ENCODE data around the gene ELMOD3.

Gene ELMOD3

DNA sequence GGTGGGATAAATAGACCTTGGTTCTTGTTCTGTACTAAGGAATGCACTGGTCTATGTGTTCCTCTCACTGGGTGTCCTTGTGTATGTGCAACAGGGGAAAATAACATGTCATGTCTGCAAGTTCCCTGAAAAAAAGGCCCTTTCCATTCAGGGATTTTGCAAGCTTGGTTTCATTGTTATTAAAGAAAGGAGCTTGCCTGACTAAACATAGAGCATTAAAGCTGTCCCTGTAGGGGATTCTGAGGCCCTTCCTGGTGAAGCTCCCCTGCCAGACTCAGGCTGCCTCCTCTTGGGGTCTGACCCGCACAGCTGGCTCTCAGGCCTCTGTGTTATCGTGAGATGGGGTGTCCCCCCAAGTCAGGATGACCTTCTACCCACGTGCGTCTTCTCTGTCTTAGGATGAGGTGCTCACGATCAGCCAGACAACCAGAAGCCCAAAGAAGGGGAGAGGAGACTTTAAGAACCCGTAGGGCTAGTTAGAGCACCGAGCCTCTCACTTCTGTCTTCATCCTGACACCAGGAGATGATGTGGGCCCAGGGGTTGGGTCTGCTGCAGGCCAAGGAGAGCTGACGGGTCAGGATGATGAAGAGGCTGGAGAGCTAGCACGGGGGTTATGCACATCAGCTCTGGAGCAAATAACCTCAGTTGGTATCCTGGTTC, 34.4 kb downstream of the ELMOD3 start:
- Histone ChIP-seq H3K36me3 (replicated peaks; ENCODE audit: insufficient read depth, low read length) (no peaks in the 10 kb centered on the region), H3K27me3 (replicated peaks; ENCODE audit: insufficient read depth, low read length) (no peaks in the 10 kb centered on the region), H3K27ac (ENCODE audit: low read length) (no peak overlapping the region), H3K4me3 (ENCODE audit: low read length) (no peak overlapping the region), H3K9me3 (replicated peaks; ENCODE audit: insufficient read depth, low read length) (no peaks in the 10 kb centered on the region), H2AFZ (ENCODE audit: low read length) (no peak overlapping the region), H4K20me1 (ENCODE audit: insufficient read depth, low read length) (no peaks in the 10 kb centered on the region), H3K79me2 (ENCODE audit: low read length) (no peaks in the 10 kb centered on the region), H3K9me2 (replicated peaks; ENCODE audit: insufficient read depth, low read length) (no peaks in the 10 kb centered on the region), H3K4me2 (ENCODE audit: low read depth, low read length) (no peak overlapping the region), H3K9ac (ENCODE audit: low read length) (no peak overlapping the region), H3F3A (ENCODE audit: insufficient read depth, low read length) (no peaks in the 10 kb centered on the region), H3K4me1 (ENCODE audit: low read length) (no peaks in the 10 kb centered on the region)
- TF ChIP-seq CTCF (IDR thresholded peaks at IDR 0.05; ENCODE audit: low read length) (no peak), EZH2 (optimal IDR thresholded peaks at IDR 0.05; ENCODE audit: low read depth, low read length) (no peak), EZH2phosphoT487 (IDR thresholded peaks at IDR 0.05; ENCODE audit: low read length) (no peak)
- DNase-seq, result no peak

DNA sequence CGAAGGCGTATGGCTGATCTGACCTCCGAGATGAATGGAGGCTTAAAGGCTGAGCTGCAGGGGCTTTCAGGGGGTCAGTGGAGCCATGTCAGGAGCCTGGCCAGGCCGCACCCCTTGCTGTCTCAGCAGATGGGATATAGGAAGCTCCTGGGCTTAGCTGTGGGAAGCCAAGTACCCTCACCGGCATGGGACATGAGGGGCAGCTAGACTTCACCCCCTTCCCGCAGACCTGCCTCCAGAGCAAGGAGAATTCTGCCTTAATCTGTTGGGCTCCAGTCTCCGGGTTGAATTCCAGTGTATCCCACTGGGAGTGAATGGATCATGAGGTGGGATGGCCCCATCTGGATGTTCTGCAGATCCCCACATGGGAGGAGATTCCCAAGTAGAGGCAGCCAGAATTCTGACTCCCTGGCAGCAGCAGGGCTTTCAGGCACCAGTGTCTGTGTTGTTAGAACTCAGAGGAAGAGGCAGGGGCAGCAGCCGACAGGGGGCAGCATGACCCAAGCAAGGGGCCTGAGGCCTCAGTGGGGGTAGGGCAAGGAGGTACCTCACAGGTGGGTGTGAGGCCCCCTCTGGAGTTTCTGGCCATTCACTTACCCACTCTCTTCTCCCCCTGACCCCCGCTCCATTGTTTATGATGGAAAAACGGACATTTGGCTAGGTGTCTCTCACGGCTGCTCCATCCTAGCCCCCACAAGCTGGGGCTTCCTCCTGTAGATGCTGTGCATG, 36.5 kb downstream of the ELMOD3 start:
- no peaks in the 10 kb centered on the region for H4K20me1 ChIP-seq (ENCODE audit: insufficient read depth, low read length)
- H2AFZ ChIP-seq (ENCODE audit: low read length), result no peak overlapping the region
- no peaks in the 10 kb centered on the region for H3K27me3 ChIP-seq (replicated peaks; ENCODE audit: insufficient read depth, low read length)
- no peak overlapping the region for H3K9ac ChIP-seq (ENCODE audit: low read length)
- no peak overlapping the region for H3K4me2 ChIP-seq (ENCODE audit: low read depth, low read length)
- no peaks in the 10 kb centered on the region for H3K79me2 ChIP-seq (ENCODE audit: low read length)
- no peaks in the 10 kb centered on the region for H3K4me1 ChIP-seq (ENCODE audit: low read length)
- no peaks in the 10 kb centered on the region for H3K9me2 ChIP-seq (replicated peaks; ENCODE audit: insufficient read depth, low read length)
- H3K4me3 ChIP-seq (ENCODE audit: low read length), result no peak overlapping the region
- TF ChIP-seq EZH2phosphoT487 (IDR thresholded peaks at IDR 0.05; ENCODE audit: low read length) (no peak), CTCF (IDR thresholded peaks at IDR 0.05; ENCODE audit: low read length) (peak; percentile 77)
- peak; percentile 53 for DNase-seq
- H3F3A ChIP-seq (ENCODE audit: insufficient read depth, low read length), result no peaks in the 10 kb centered on the region
- H3K9me3 ChIP-seq (replicated peaks; ENCODE audit: insufficient read depth, low read length), result no peaks in the 10 kb centered on the region
- no peak overlapping the region for H3K27ac ChIP-seq (ENCODE audit: low read length)
- H3K36me3 ChIP-seq (replicated peaks; ENCODE audit: insufficient read depth, low read length), result no peaks in the 10 kb centered on the region

DNA sequence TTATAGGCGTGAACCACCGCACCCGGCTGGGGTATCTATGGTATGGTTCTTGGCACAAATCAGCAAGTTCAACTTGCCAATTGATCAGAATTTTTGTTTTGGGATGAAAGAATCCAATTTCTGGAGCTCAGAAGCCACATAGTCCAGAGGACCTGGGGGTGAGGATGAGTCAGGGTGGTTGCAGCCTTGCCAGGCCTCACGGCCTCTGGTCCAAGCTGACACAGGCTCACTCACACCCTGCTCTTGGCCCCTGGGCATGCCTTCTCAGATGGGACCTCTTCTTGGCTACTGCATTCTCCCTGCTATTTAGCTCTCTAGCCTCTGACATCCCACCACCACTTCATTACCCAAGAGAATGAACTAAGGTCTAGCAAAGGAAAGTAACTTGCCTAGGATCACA, 39.3 kb downstream of the ELMOD3 start:
- no peak overlapping the region for H3K4me3 ChIP-seq (ENCODE audit: low read length)
- no peaks in the 10 kb centered on the region for H3K9me3 ChIP-seq (replicated peaks; ENCODE audit: insufficient read depth, low read length)
- H3K27me3 ChIP-seq (replicated peaks; ENCODE audit: insufficient read depth, low read length), result no peaks in the 10 kb centered on the region
- H2AFZ ChIP-seq (ENCODE audit: low read length), result no peak overlapping the region
- no peak for DNase-seq
- no peak overlapping the region for H3K27ac ChIP-seq (ENCODE audit: low read length)
- no peaks in the 10 kb centered on the region for H3K9me2 ChIP-seq (replicated peaks; ENCODE audit: insufficient read depth, low read length)
- H3K36me3 ChIP-seq (replicated peaks; ENCODE audit: insufficient read depth, low read length), result no peaks in the 10 kb centered on the region
- H3K9ac ChIP-seq (ENCODE audit: low read length), result no peak overlapping the region
- no peaks in the 10 kb centered on the region for H3K79me2 ChIP-seq (ENCODE audit: low read length)
- H3F3A ChIP-seq (ENCODE audit: insufficient read depth, low read length), result peaks cover 13% of the 10 kb centered on the region; the same call in 1 of the 2 replicates
- H4K20me1 ChIP-seq (ENCODE audit: insufficient read depth, low read length), result no peaks in the 10 kb centered on the region
- H3K4me2 ChIP-seq (ENCODE audit: low read depth, low read length), result no peak overlapping the region
- TF ChIP-seq CTCF (IDR thresholded peaks at IDR 0.05; ENCODE audit: low read length), result no peak
- no peak for TF ChIP-seq EZH2phosphoT487 (IDR thresholded peaks at IDR 0.05; ENCODE audit: low read length)
- no peak for TF ChIP-seq EZH2 (optimal IDR thresholded peaks at IDR 0.05; ENCODE audit: low read depth, low read length)
- peaks cover 16% of the 10 kb centered on the region for H3K4me1 ChIP-seq (ENCODE audit: low read length)
